Sigmoid colon (tissue), 4 donors: Measurements from ENCODE around the gene SESN1.
A peak's percentile ranks its signal among the peaks of the same experiment; 100 is the strongest.

Experiments used
- POLR2A ChIP-seq, 2 donors: fragments of 450-650 bp; IDR thresholded peaks; one replicate each; pipeline ENCODE4 v1.6.1; 2016; ENCODE audit warnings: antibody characterized with exemption in 2 of 2, mild to moderate bottlenecking in 2 of 2, moderate library complexity in 2 of 2
- POLR2AphosphoS5 ChIP-seq, 4 donors: sonication (generic); formaldehyde crosslinking; IDR thresholded peaks; one replicate each; pipeline ENCODE4 v1.6.1; 2017; ENCODE audit warnings: antibody characterized with exemption in 4 of 4
- TF ChIP-seq, protein P1 (sequence below), 4 experiments: fragments of 450-650 bp in 3 of 4; fragments of 200-600 bp in 1 of 4; IDR thresholded peaks; one replicate each; pipeline ENCODE4 v1.5.1; 2016 to 2019; ENCODE audit warnings: antibody characterized with exemption in 4 of 4, mild to moderate bottlenecking in 3 of 4, moderate library complexity in 2 of 4

DNA sequence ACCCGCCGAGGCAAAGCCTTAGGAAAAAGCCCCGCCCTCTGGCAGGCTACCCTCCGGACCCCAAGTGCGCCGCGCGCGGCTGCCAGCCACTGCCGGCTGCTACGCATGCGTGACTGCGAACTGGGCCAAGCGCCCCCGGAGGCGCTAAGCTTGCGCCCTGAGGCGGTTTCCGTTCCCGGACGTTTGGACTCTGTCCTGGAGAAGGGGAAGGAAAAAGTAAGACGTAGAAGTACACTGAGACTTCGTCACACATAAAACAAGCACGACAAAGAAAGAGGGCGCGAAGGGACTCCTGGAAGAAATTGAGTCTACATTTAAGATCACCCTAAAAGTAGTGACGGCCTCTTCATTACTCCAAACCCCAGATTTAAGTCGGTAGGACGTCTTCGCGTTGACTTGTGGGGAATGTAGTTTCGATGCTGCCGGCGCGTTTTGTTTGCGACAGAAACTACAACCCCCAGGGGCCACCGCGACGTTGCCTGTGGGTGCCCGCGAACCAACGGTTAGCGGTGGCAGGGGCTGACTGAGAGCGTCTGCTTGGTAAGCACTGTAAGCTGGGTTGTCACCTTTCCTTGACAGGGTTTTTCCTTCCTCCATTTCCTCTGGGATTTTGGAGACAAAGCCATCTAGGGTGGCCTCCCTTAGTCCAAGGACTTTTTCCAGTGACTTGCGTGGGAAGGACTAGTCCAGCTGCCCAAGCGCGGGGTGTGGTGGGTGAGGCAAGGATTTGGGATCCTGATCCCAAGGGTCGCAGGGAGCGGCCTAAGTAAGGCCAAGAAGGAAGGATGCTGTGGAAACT, 589 bp upstream of the SESN1 start, which contains the start of gene CEP57L1:
- TF ChIP-seq, protein P1, sequence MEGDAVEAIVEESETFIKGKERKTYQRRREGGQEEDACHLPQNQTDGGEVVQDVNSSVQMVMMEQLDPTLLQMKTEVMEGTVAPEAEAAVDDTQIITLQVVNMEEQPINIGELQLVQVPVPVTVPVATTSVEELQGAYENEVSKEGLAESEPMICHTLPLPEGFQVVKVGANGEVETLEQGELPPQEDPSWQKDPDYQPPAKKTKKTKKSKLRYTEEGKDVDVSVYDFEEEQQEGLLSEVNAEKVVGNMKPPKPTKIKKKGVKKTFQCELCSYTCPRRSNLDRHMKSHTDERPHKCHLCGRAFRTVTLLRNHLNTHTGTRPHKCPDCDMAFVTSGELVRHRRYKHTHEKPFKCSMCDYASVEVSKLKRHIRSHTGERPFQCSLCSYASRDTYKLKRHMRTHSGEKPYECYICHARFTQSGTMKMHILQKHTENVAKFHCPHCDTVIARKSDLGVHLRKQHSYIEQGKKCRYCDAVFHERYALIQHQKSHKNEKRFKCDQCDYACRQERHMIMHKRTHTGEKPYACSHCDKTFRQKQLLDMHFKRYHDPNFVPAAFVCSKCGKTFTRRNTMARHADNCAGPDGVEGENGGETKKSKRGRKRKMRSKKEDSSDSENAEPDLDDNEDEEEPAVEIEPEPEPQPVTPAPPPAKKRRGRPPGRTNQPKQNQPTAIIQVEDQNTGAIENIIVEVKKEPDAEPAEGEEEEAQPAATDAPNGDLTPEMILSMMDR (IDR thresholded peaks at IDR 0.05) = no peak
- TF ChIP-seq POLR2AphosphoS5 (IDR thresholded peaks at IDR 0.05) = peak; percentile 72 to 87 (median 78)
- TF ChIP-seq POLR2A (IDR thresholded peaks at IDR 0.05) = peak; percentile 23 to 65
